HG03066 (cell line): Measurements from ENCODE around the gene BAZ2A.
"Not testable (repeated sequence)": the region's sequence is repeated elsewhere in the genome, so short reads cannot be mapped to it uniquely, and the experiment has no call there.

Experiments
- ATAC-seq: cut with Tn5 transposase; IDR thresholded peaks from one replicate; pipeline ENCODE4 v1.9.1; 2021; ENCODE audit warnings: low read depth; ENCODE audit not compliant: unreplicated experiment

BAZ2A gene

GRCh38 chr12:56630180-56630632 is at the start of gene BAZ2A:
Gene BAZ2A, minus strand, starts transcription at chr12:56630326. Its CDS starts 12,796 bp downstream, at chr12:56617530.
- peak; percentile 54 for ATAC-seq

GRCh38 chr12:56678852-56679251 is 48.7 kb upstream of the BAZ2A start:
- ATAC-seq = no peak

GRCh38 chr12:56677680-56678079 is 47.6 kb upstream of the BAZ2A start:
- ATAC-seq = peak; percentile 65

- no peak for ATAC-seq
Measured at GRCh38 chr12:56676851-56677580, 46.9 kb upstream of the BAZ2A start.

GRCh38 chr12:56671608-56672007 is 41.5 kb upstream of the BAZ2A start:
- no peak for ATAC-seq

GRCh38 chr12:56670836-56671235 is 40.7 kb upstream of the BAZ2A start:
- no peak for ATAC-seq

- ATAC-seq = no peak
Measured at GRCh38 chr12:56668197-56668457, 38.0 kb upstream of the BAZ2A start.

- no peak for ATAC-seq
Measured at GRCh38 chr12:56661979-56662638, 32.0 kb upstream of the BAZ2A start.

- no peak for ATAC-seq
Measured at GRCh38 chr12:56661560-56661959, 31.4 kb upstream of the BAZ2A start.

GRCh38 chr12:56658921-56659320 is 28.8 kb upstream of the BAZ2A start:
- no peak for ATAC-seq

- ATAC-seq = no peak
Measured at GRCh38 chr12:56657416-56658379, 27.6 kb upstream of the BAZ2A start.

- ATAC-seq = not testable (repeated sequence)
Measured at GRCh38 chr12:56653781-56654180, 23.7 kb upstream of the BAZ2A start.

- ATAC-seq = not testable (repeated sequence)
Measured at GRCh38 chr12:56648023-56648422, 17.9 kb upstream of the BAZ2A start.

- ATAC-seq = peak; percentile 97
Measured at GRCh38 chr12:56645717-56646446, 15.8 kb upstream of the BAZ2A start, which contains the start of gene ATP5F1B. Gene ATP5F1B, minus strand, starts transcription at chr12:56645984. Its CDS starts 21 bp downstream, at chr12:56645963.

- no peak for ATAC-seq
Measured at GRCh38 chr12:56645201-56645716, 15.1 kb upstream of the BAZ2A start.

GRCh38 chr12:56644654-56645053 is 14.5 kb upstream of the BAZ2A start:
- ATAC-seq = no peak

- no peak for ATAC-seq
Measured at GRCh38 chr12:56641219-56641618, 11.1 kb upstream of the BAZ2A start.

- ATAC-seq = no peak
Measured at GRCh38 chr12:56637621-56638020, 7.5 kb upstream of the BAZ2A start.

- peak; percentile 47 for ATAC-seq
Measured at GRCh38 chr12:56636675-56637540, 6.8 kb upstream of the BAZ2A start.
